Fibroblast of lung (primary cell): ENCODE measurements around the gene BCAR3. TPM values are rescaled to one million over a fixed set of nuclear protein-coding genes. Genes with fewer than 3 reads are reported as not detected.

Experiments used
- DNase-seq, 2 donors: peaks; one replicate each; pipeline versions ENCODE4 v3.0.0 to v3.0.0-alpha.2; 2010; ENCODE audit warnings: low read depth in 2 of 2
- H2AFZ ChIP-seq: 2 replicates; pipeline ENCODE4 v1.5.1; 2012; ENCODE audit warnings: low read length, control low read depth, inconsistent platforms
- H3K27ac ChIP-seq: 2 replicates; pipeline ENCODE4 v1.5.1; 2011; ENCODE audit warnings: low read length, control low read depth; ENCODE audit not compliant: insufficient read depth
- H3K27me3 ChIP-seq: 2 replicates; pipeline ENCODE4 v1.5.1; 2011; ENCODE audit warnings: mild to moderate bottlenecking, low read length; ENCODE audit not compliant: control insufficient read depth, insufficient read depth
- H3K36me3 ChIP-seq: 2 replicates; pipeline ENCODE4 v1.5.1; 2011; ENCODE audit warnings: low read length; ENCODE audit not compliant: control insufficient read depth, insufficient read depth
- H3K4me1 ChIP-seq: 2 replicates; pipeline ENCODE4 v1.5.1; 2011; ENCODE audit warnings: low read length; ENCODE audit not compliant: control insufficient read depth, insufficient read depth; ENCODE audit errors: extremely low read depth
- H3K4me2 ChIP-seq: 2 replicates; pipeline ENCODE4 v1.5.1; 2011; ENCODE audit warnings: low read length, control low read depth; ENCODE audit not compliant: insufficient read depth; ENCODE audit errors: extremely low read depth
- H3K4me3 ChIP-seq, 4 experiments: fragments of 200-600 bp in 1 of 4; sonication (generic) in 1 of 4; replicated peaks in 1 of 4; 2 replicates each; pipeline ENCODE4 v1.5.1; 2011 to 2016; ENCODE audit warnings: low read length in 4 of 4, low read depth in 3 of 4, mild to moderate bottlenecking in 3 of 4, control low read depth in 2 of 4, inconsistent platforms in 1 of 4, mixed read lengths in 1 of 4; ENCODE audit not compliant: insufficient read depth in 1 of 4; ENCODE audit errors: control extremely low read depth in 1 of 4
- H3K79me2 ChIP-seq: 2 replicates; pipeline ENCODE4 v1.5.1; 2012; ENCODE audit warnings: mild to moderate bottlenecking, low read length, inconsistent platforms; ENCODE audit not compliant: control insufficient read depth, insufficient read depth
- H3K9ac ChIP-seq: 2 replicates; pipeline ENCODE4 v1.5.1; 2011; ENCODE audit warnings: mild to moderate bottlenecking, low read length, control low read depth; ENCODE audit not compliant: insufficient read depth
- H3K9me3 ChIP-seq: 2 replicates; pipeline ENCODE4 v1.5.1; 2012; ENCODE audit warnings: low read depth, low read length; ENCODE audit not compliant: control insufficient read depth, insufficient read depth
- H4K20me1 ChIP-seq: 2 replicates; pipeline ENCODE4 v1.5.1; 2011; ENCODE audit warnings: low read length; ENCODE audit not compliant: control insufficient read depth, insufficient read depth; ENCODE audit errors: extremely low read depth
- CTCF ChIP-seq, 2 donors: IDR thresholded peaks in 1 of 2; conservative IDR thresholded peaks in 1 of 2; 1 replicate in 1 of 2; 2 replicates in 1 of 2; pipeline ENCODE4 v1.5.1; 2011 to 2012; ENCODE audit warnings: low read length in 2 of 2, control low read depth in 1 of 2, inconsistent platforms in 1 of 2, low read depth in 1 of 2, mild to moderate bottlenecking in 1 of 2
- EZH2 ChIP-seq: IDR thresholded peaks from 2 replicates; pipeline ENCODE4 v1.5.1; 2012; ENCODE audit warnings: low read length, control low read depth, mild to moderate bottlenecking; ENCODE audit errors: missing control alignments
- polyA plus RNA-seq, 2 donors: library from polyadenylated mRNA; depleted of rRNA in 1 of 2; stranded (reverse) in 1 of 2; unstranded in 1 of 2; fragments of >200 nt; gene quantifications; 2 replicates each; pipeline ENCODE4 v1.2.1, GENCODE V29; 2011 to 2012; ENCODE audit warnings: missing spikeins in 1 of 2
- total RNA-seq: library from RNA; depleted of rRNA; stranded (reverse); fragments of >200 nt; gene quantifications from 2 replicates; pipeline ENCODE4 v1.2.1, GENCODE V29; 2014

The BCAR3 gene
- total and polyA plus RNA-seq, 2 donors (not counting 1 experiment from before 2014, with no cell fraction given) = 12.6 to 35.2 TPM

- DNase-seq = peak in 1 of 2 donors; percentile 36
- H3K27ac ChIP-seq = no peak overlapping the region
- TF ChIP-seq CTCF (conservative IDR thresholded peaks at IDR 0.05 in 1 of 2, IDR thresholded peaks at IDR 0.05 in 1 of 2; ENCODE audit: low read depth in 1 of 2, low read length in 2 of 2) (no peak), EZH2 (no peak)
These were observed 143.7 kb downstream of the BCAR3 start for GRCh38 chr1:93537924-93538323.

DNA sequence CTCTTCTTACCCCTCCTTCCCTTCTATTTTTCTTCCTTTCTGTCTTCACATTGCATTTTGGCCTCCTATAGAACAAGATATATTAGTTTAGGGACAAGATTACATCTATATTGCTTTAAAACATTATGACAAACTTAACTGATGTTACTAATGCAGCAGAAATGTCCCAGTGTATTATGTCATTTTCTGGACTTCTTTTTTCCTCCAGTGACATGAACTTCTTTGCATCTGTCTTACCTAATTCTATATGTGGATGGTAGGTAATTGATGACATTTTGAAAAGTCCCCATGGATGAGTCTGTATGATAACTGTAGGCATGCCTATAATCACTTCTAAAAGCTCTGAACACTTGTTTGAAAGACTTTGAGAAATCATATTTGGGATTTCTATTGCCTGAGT, 144.2 kb downstream of the BCAR3 start:
- Histone ChIP-seq H3K9me3 (no peaks in the 10 kb centered on the region), H3K9ac (no peak overlapping the region), H3K27me3 (no peaks in the 10 kb centered on the region), H2AFZ (no peak overlapping the region), H4K20me1 (no peaks in the 10 kb centered on the region), H3K27ac (no peak overlapping the region), H3K4me2 (no peak overlapping the region), H3K36me3 (no peaks in the 10 kb centered on the region), H3K79me2 (no peaks in the 10 kb centered on the region), H3K4me3 (no peak overlapping the region), H3K4me1 (no peaks in the 10 kb centered on the region)
- no peak for DNase-seq
- TF ChIP-seq EZH2 = no peak
- TF ChIP-seq CTCF (conservative IDR thresholded peaks at IDR 0.05 in 1 of 2, IDR thresholded peaks at IDR 0.05 in 1 of 2; ENCODE audit: low read depth in 1 of 2, low read length in 2 of 2) = no peak

More at GRCh38 chr1:93537924-93538323, 143.7 kb downstream of the BCAR3 start:
- H3K4me2 ChIP-seq = no peak overlapping the region
- H3K4me3 ChIP-seq = no peak overlapping the region
- no peaks in the 10 kb centered on the region for H3K4me1 ChIP-seq
- no peak overlapping the region for H2AFZ ChIP-seq
- H3K9ac ChIP-seq = no peak overlapping the region
- no peaks in the 10 kb centered on the region for H3K36me3 ChIP-seq
- no peaks in the 10 kb centered on the region for H4K20me1 ChIP-seq
- no peaks in the 10 kb centered on the region for H3K79me2 ChIP-seq
- H3K27me3 ChIP-seq = no peaks in the 10 kb centered on the region
- H3K9me3 ChIP-seq = no peaks in the 10 kb centered on the region

DNA sequence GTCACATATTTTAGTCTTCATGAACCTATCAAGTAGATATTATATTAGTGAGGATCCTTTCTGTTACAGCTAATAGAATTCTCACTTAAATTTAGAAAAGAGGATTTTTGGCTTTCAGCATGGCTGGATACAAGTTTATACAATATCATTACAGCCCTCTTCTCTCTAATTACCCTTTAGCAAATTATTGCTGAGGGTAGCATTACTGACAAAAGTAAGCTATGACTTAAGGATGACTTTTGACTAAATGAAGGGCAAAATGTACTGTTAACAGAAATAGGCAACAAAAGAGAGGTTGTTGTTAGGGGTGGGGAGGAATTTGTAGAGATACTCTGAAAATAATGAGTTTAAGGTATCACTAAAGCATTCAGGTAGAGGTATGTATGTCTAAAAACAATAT, 148.0 kb downstream of the BCAR3 start:
- Histone ChIP-seq H3K9me3 (no peaks in the 10 kb centered on the region), H3K27me3 (no peaks in the 10 kb centered on the region), H3K9ac (no peak overlapping the region), H3K36me3 (no peaks in the 10 kb centered on the region), H3K27ac (no peak overlapping the region), H3K4me2 (no peak overlapping the region), H3K79me2 (no peaks in the 10 kb centered on the region), H3K4me3 (no peak overlapping the region), H2AFZ (no peak overlapping the region), H4K20me1 (no peaks in the 10 kb centered on the region), H3K4me1 (no peaks in the 10 kb centered on the region)
- DNase-seq = no peak
- TF ChIP-seq CTCF (conservative IDR thresholded peaks at IDR 0.05 in 1 of 2, IDR thresholded peaks at IDR 0.05 in 1 of 2; ENCODE audit: low read depth in 1 of 2, low read length in 2 of 2) (no peak), EZH2 (no peak)
